ENCODE data around the gene IFT43. TPM values are rescaled to one million over a fixed set of nuclear protein-coding genes. Genes with fewer than 3 reads are reported as not detected.

Gene IFT43
- total and polyA plus RNA-seq, 10 of the 15 experiments (the other 5 are each of a cell fraction or from before 2014, with no cell fraction given): 8.2 to 24.8 (median 14.0) TPM

- ChIA-PET POLR2A (no interaction called here), CTCF (interaction anchor here (0.7 to 2.4 kb wide), 5 partner anchors 8 to 280 kb away, joined by 3 to 14 read pairs (median 4); partner anchors contain the start of gene TGFB3), SMC1A (ENCODE audit: uncharacterized antibody, unreplicated experiment) (no interaction called here), RAD21 (ENCODE audit: unreplicated experiment) (interaction anchor here (1.6 kb wide), 1 partner anchor 9 kb away, joined by 3 read pairs; no protein-coding TSS in a partner anchor)
- Histone ChIP-seq H3K36me3 (ENCODE audit: control insufficient read depth in 2 of 2, insufficient read depth in 2 of 2, low read length in 1 of 2) (no peaks in the 10 kb centered on the region), H3K27me3 (replicated peaks in 1 of 2; ENCODE audit: control insufficient read depth in 2 of 2, insufficient read depth in 2 of 2, low read length in 1 of 2) (no peaks in the 10 kb centered on the region), H4K20me1 (ENCODE audit: control insufficient read depth, insufficient read depth) (no peaks in the 10 kb centered on the region), H3K79me2 (ENCODE audit: control insufficient read depth, insufficient read depth, low read length) (peaks cover 1% of the 10 kb centered on the region; the same call in 1 of the 2 replicates), H3K9me3 (replicated peaks; ENCODE audit: control insufficient read depth, insufficient read depth, low read length) (no peaks in the 10 kb centered on the region), H3K4me2 (ENCODE audit: control insufficient read depth, insufficient read depth) (no peak overlapping the region), H3K9ac (ENCODE audit: control insufficient read depth, insufficient read depth, low read length) (no peak overlapping the region), H3K27ac (ENCODE audit: control insufficient read depth, insufficient read depth) (no peak overlapping the region), H3K4me1 (ENCODE audit: control insufficient read depth, insufficient read depth, low read length) (peaks cover 17% of the 10 kb centered on the region), H3K4me3 (no peak overlapping the region), H2AFZ (ENCODE audit: control insufficient read depth, low read depth, low read length) (no peak overlapping the region)
- ATAC-seq: no peak
- no TSS peak for BruUV-seq (replicated peaks)
- DNase-seq (ENCODE audit: low read depth, low spot score): no peak
- in situ Hi-C loops (cut with MboI): no loop called here
- WGBS (ENCODE audit: insufficient coverage, insufficient replicate concordance, low lambda C conversion rate, missing lambda C conversion rate): 88% methylated on average over 4 of the region's 4 CpGs
- no peak for FAIRE-seq
- intact Hi-C loops (cut with micrococcal nuclease; ENCODE audit: unreplicated experiment): no loop called here
- TF ChIP-seq ZSCAN29 (IDR thresholded peaks at IDR 0.05) (no peak), ZBTB33 (IDR thresholded peaks at IDR 0.05) (no peak), KLF5 (IDR thresholded peaks at IDR 0.05; ENCODE audit: partially characterized antibody) (no peak), RAD51 (IDR thresholded peaks at IDR 0.05) (no peak), RELB (IDR thresholded peaks at IDR 0.05; ENCODE audit: low read depth) (no peak), CHD1 (IDR thresholded peaks at IDR 0.05; ENCODE audit: low read depth, low read length) (no peak), IKZF2 (IDR thresholded peaks at IDR 0.05) (no peak), HDGF (IDR thresholded peaks at IDR 0.05) (no peak), BCL11A (IDR thresholded peaks at IDR 0.05; ENCODE audit: low read depth, low read length) (no peak), SMAD1 (IDR thresholded peaks at IDR 0.05; ENCODE audit: low read depth, partially characterized antibody) (no peak), RCOR1 (conservative IDR thresholded peaks at IDR 0.05; ENCODE audit: low read depth, low read length) (no peak), ATF2 (IDR thresholded peaks at IDR 0.05; ENCODE audit: low read length) (no peak), TCF3 (IDR thresholded peaks at IDR 0.05; ENCODE audit: borderline replicate concordance, insufficient read depth, low read depth, low read length) (no peak), CREB1 (IDR thresholded peaks at IDR 0.05; ENCODE audit: low read depth) (no peak), IRF3 (IDR thresholded peaks at IDR 0.05) (no peak), CHD4 (IDR thresholded peaks at IDR 0.05) (no peak), HDAC6 (IDR thresholded peaks at IDR 0.05; ENCODE audit: unreplicated experiment) (no peak), NRF1 (conservative IDR thresholded peaks at IDR 0.05; ENCODE audit: low read depth, low read length) (no peak)
- TF ChIP-seq, protein P1, sequence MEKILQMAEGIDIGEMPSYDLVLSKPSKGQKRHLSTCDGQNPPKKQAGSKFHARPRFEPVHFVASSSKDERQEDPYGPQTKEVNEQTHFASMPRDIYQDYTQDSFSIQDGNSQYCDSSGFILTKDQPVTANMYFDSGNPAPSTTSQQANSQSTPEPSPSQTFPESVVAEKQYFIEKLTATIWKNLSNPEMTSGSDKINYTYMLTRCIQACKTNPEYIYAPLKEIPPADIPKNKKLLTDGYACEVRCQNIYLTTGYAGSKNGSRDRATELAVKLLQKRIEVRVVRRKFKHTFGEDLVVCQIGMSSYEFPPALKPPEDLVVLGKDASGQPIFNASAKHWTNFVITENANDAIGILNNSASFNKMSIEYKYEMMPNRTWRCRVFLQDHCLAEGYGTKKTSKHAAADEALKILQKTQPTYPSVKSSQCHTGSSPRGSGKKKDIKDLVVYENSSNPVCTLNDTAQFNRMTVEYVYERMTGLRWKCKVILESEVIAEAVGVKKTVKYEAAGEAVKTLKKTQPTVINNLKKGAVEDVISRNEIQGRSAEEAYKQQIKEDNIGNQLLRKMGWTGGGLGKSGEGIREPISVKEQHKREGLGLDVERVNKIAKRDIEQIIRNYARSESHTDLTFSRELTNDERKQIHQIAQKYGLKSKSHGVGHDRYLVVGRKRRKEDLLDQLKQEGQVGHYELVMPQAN (conservative IDR thresholded peaks at IDR 0.05): no peak
Measured at GRCh38 chr14:75990297-75990696, 4.7 kb downstream of the IFT43 start.
